ENCODE measurements around the gene LRRC38. TPM values are rescaled to one million over a fixed set of nuclear protein-coding genes. Genes with fewer than 3 reads are reported as not detected.

Gene LRRC38
- total and polyA plus RNA-seq, 2 of the 13 experiments (the other 11 are each of a cell fraction or from before 2014, with no cell fraction given): not detected

- no peaks in the 10 kb centered on the region for H4K20me1 ChIP-seq (ENCODE audit: insufficient read depth, low read length)
- no peak overlapping the region for H3K4me2 ChIP-seq (ENCODE audit: low read depth, low read length)
- no TSS peak for BruUV-seq (replicated peaks)
- H3K27ac ChIP-seq (ENCODE audit: extremely low read length, insufficient read depth, low read length): no peak overlapping the region
- ATAC-seq (no peak), DNase-seq (ENCODE audit: low spot score) (no peak), FAIRE-seq (no peak)
- no peaks in the 10 kb centered on the region for H3K36me3 ChIP-seq (replicated peaks in 1 of 2; ENCODE audit: control insufficient read depth in 1 of 2, insufficient read depth in 2 of 2, low read length in 2 of 2)
- H3K79me2 ChIP-seq (ENCODE audit: insufficient read depth, low read length): no peaks in the 10 kb centered on the region
- in situ Hi-C loops (cut with HindIII; ENCODE audit: extremely low pct_ligation_motif_present, low pct_unique_long_range_greater_than_20kb): no loop called here
- H2AFZ ChIP-seq (ENCODE audit: low read length): no peak overlapping the region
- no peak overlapping the region for H3K4me3 ChIP-seq (replicated peaks in 1 of 3; ENCODE audit: insufficient read depth in 1 of 3, low read depth in 2 of 3, low read length in 3 of 3)
- H3K9me3 ChIP-seq (ENCODE audit: low read length): no peaks in the 10 kb centered on the region
- POLR2A ChIA-PET: no interaction called here
- CTCF ChIA-PET (ENCODE audit: low intra/inter-chr PET ratio, low total read pairs): no interaction called here
- H3K27me3 ChIP-seq (ENCODE audit: control insufficient read depth in 1 of 2, insufficient read depth in 2 of 2, low read length in 2 of 2): peaks cover 0 to under 1% of the 10 kb centered on the region in 2 experiments; a peak in 2 of 5 replicates
- no peaks in the 10 kb centered on the region for H3K4me1 ChIP-seq (ENCODE audit: insufficient read depth, low read length)
- 30% methylated on average over 2 of the region's 6 CpGs for WGBS (ENCODE audit: low lambda C conversion rate)
- H3K9ac ChIP-seq (ENCODE audit: insufficient read depth, low read depth, low read length): no peak overlapping the region
- TF ChIP-seq, protein P1, sequence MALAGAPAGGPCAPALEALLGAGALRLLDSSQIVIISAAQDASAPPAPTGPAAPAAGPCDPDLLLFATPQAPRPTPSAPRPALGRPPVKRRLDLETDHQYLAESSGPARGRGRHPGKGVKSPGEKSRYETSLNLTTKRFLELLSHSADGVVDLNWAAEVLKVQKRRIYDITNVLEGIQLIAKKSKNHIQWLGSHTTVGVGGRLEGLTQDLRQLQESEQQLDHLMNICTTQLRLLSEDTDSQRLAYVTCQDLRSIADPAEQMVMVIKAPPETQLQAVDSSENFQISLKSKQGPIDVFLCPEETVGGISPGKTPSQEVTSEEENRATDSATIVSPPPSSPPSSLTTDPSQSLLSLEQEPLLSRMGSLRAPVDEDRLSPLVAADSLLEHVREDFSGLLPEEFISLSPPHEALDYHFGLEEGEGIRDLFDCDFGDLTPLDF (CRISPR knock-in tag; IDR thresholded peaks at IDR 0.05): no peak
- TF ChIP-seq, protein P2, sequence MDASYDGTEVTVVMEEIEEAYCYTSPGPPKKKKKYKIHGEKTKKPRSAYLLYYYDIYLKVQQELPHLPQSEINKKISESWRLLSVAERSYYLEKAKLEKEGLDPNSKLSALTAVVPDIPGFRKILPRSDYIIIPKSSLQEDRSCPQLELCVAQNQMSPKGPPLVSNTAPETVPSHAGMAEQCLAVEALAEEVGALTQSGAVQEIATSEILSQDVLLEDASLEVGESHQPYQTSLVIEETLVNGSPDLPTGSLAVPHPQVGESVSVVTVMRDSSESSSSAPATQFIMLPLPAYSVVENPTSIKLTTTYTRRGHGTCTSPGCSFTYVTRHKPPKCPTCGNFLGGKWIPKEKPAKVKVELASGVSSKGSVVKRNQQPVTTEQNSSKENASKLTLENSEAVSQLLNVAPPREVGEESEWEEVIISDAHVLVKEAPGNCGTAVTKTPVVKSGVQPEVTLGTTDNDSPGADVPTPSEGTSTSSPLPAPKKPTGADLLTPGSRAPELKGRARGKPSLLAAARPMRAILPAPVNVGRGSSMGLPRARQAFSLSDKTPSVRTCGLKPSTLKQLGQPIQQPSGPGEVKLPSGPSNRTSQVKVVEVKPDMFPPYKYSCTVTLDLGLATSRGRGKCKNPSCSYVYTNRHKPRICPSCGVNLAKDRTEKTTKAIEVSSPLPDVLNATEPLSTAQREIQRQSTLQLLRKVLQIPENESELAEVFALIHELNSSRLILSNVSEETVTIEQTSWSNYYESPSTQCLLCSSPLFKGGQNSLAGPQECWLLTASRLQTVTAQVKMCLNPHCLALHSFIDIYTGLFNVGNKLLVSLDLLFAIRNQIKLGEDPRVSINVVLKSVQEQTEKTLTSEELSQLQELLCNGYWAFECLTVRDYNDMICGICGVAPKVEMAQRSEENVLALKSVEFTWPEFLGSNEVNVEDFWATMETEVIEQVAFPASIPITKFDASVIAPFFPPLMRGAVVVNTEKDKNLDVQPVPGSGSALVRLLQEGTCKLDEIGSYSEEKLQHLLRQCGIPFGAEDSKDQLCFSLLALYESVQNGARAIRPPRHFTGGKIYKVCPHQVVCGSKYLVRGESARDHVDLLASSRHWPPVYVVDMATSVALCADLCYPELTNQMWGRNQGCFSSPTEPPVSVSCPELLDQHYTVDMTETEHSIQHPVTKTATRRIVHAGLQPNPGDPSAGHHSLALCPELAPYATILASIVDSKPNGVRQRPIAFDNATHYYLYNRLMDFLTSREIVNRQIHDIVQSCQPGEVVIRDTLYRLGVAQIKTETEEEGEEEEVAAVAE (CRISPR knock-in tag; IDR thresholded peaks at IDR 0.05; ENCODE audit: borderline replicate concordance): no peak
- no peak for TF ChIP-seq EP300 (IDR thresholded peaks at IDR 0.05; ENCODE audit: low read depth in 2 of 2, low read length in 2 of 2)
- TF ChIP-seq EP300 (CRISPR knock-in tag; IDR thresholded peaks at IDR 0.05; ENCODE audit: borderline replicate concordance): no peak
- TF ChIP-seq ZNF496 (CRISPR knock-in tag; IDR thresholded peaks at IDR 0.05; ENCODE audit: insufficient replicate concordance): no peak
- no peak for TF ChIP-seq ZNF256 (CRISPR knock-in tag; conservative IDR thresholded peaks at IDR 0.05)
- no peak for TF ChIP-seq MYC (CRISPR knock-in tag; IDR thresholded peaks at IDR 0.05; ENCODE audit: borderline replicate concordance)
- intact Hi-C loops (cut with micrococcal nuclease; ENCODE audit: unreplicated experiment): no loop called here
Observed at GRCh38 chr1:13548281-13548680, 34.5 kb upstream of the LRRC38 start.

Data from HepG2 (cell line).